Stimulated activated CD4-positive, alpha-beta T cell treated with anti-CD3 and anti-CD28 coated beads, TNF-alpha, amount 100 ng/mL, for 1 hour (primary cell): ENCODE data around the gene PDZK1IP1.
A peak's percentile ranks its signal among the peaks of the same experiment; 100 is the strongest.

Experiments used
- DNase-seq, 3 donors: peaks; one replicate each; pipeline ENCODE4 v3.0.0-alpha.2; 2020; ENCODE audit warnings: low read depth in 3 of 3, low spot score in 1 of 3

The PDZK1IP1 gene

GRCh38 chr1:47189844-47190508 is at the start of gene PDZK1IP1:
Gene PDZK1IP1, minus strand, starts transcription at chr1:47190036. Its CDS starts 104 bp downstream, at chr1:47189932.
- DNase-seq = no peak

GRCh38 chr1:47238935-47239592 is 49.2 kb upstream of the PDZK1IP1 start:
- DNase-seq = no peak

DNA sequence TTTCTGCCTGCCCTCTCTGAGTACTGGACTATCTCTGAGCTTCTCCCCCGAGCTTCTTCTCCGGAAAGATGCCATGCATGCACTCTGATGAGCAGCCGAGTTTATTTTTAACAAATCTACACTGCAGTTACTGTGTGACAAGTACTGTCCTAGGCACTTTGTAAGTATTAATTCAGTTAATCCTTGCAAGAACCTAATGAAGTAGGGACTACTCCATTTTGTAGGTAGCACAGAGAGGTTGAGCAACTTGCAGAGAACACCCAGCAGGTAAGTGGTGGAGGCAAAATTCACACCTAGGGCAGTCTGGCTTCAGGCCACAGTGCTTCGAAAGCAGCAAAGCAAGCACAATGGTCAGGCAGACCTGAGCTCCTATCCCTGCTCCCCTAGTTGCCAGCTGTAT is 46.0 kb upstream of the PDZK1IP1 start:
- DNase-seq = no peak

DNA sequence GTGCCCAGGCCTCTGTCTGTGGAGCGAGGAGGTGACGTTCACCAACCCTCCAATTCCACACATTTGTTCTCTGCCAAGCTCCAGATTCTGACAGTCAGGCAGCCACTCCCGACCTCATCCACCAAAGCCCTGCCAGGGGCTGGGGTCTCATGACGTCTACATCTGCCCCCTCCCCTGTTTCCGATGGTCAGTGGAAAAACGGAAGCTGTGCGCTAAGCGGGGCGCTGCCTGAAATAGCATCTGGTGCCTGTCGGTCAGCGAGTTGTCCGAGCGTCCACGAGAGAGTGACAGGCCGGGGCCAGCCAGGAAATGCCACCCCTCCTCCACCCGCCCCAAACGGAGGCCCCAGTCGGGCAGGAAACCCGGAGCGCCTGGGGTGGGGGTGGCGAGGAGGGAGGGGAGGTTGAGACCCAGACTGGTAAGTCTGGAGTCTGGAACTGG is 45.4 kb upstream of the PDZK1IP1 start:
- DNase-seq = no peak

- no peak for DNase-seq
Measured at GRCh38 chr1:47233186-47233585, 43.4 kb upstream of the PDZK1IP1 start.

- no peak for DNase-seq
Measured at GRCh38 chr1:47232187-47232874, 42.5 kb upstream of the PDZK1IP1 start, which contains the start of gene TAL1. Gene TAL1, minus strand, starts transcription at chr1:47232225. Its CDS starts 6,337 bp downstream, at chr1:47225888.

GRCh38 chr1:47231301-47232186 is 41.7 kb upstream of the PDZK1IP1 start:
- peak in 1 of 3 donors; percentile 10 for DNase-seq

DNA sequence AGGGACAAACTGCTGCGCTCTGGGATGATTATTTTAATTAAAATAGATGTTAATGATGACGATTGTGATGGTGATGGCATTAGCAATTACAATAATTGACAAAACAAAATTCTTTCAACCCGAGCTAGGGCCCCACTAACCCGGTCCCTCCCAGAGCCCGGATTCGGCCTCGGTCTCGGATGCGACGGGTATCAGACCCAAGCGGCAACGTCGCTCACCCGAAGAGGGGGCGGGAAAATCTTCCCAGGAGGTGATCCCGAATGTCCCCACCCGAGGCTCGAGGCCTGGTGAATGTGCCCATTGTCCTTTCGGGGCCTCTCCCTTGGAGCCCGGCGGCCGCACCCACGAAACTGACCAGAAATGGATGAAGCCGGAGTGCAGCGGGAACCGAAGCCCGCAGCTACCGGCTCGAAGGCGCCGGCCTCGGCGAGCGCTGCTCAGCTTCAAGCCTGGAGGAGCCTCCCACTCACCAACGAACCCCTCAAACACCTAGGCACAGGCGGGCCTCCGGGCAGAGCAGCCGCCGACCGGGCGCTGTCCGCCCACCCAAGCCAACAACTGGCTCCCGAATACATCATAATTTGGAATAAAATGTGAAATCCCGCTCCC is 41.0 kb upstream of the PDZK1IP1 start:
- peak in 1 of 3 donors; percentile 9 for DNase-seq

- DNase-seq = no peak
Measured at GRCh38 chr1:47229886-47230691, 40.3 kb upstream of the PDZK1IP1 start.

GRCh38 chr1:47229031-47229885 is 39.4 kb upstream of the PDZK1IP1 start:
- no peak for DNase-seq

DNA sequence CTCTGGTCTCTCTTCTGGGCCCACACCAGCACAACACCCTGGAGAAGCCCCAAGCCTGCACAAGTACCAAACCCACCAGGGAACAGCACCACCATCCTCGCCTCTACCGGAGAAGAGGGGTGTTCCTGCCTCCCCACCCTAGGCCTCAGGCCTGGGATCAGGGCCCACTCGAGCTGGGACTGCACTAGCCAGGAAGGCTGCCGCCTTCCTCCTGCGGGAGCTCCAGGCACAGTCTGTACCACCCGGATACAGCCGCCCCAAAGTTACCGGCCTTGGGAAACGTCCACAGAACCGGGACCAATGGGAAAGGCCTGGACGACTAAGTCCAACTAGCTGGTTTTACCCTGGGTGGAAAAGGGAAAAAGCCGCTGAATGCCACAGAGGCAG is 38.8 kb upstream of the PDZK1IP1 start:
- DNase-seq = no peak

- no peak for DNase-seq
Measured at GRCh38 chr1:47227341-47228232, 37.8 kb upstream of the PDZK1IP1 start.

- DNase-seq = no peak
Measured at GRCh38 chr1:47226839-47227215, 37.0 kb upstream of the PDZK1IP1 start.

DNA sequence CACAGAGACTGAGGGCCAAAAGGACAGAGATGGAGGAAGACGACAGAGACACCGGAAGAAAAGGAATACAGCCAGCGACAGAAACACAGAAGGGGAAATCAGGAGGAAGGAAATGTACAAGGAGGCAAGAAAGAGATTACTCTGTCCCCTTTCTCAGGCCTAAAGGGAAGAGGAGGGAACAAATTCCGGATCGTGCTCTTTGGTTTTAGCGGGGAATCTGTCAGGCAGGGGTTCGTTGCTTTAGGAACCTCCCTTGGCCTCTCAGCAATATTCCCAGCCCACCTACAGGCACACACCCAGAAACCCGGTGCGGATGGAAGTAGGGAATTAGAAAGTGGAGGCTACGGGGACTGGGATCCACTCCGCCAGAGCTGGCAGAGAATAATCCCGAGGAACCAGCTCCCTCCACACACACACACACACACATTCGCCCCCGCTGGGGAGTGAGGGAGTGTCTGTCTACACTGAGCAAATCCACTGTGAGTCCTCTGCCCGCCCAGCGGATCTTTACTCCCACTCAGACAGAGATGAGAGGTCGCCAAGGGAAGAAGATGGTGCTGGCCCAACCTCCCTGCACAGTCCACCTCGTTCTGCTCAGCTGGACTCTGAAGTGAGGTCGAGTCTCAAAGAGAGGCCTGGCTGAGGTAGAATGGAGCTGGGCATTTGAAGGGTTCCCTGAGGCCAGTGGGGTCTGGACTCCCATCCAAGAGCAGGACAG is 36.4 kb upstream of the PDZK1IP1 start:
- no peak for DNase-seq

DNA sequence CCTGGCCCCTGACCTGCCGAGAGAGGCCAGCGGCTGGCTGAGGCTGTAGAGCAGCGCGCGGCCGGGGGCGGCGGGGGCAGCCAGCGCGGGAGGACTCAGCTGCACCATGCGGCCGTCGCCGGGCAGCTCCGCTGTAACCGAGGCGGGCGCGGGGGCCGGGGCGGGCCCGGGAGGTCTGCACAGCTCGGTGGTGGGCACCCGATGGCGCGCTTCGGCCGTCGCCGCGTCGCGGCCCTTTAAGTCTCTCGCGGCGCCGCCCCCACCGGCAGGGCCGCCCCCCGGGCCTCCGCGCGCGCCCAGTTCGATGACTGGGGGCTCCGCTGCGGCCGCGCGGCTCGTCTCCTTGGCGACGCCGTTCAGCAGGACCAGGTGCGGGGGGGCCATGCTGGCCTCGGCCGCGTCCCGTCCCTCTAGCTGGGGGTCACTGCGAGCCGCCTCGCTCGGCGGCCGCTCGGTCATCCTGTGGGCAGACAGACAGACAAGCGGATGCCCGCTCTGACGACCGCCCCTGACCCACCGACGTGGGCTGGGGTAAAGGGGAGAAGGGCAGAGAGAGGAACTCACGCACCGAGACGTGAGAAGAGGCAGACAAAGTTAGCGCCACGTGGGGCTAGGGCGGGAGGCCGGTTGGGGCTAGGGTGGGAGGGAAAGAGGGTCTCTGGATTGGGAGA is 35.7 kb upstream of the PDZK1IP1 start:
- no peak for DNase-seq

DNA sequence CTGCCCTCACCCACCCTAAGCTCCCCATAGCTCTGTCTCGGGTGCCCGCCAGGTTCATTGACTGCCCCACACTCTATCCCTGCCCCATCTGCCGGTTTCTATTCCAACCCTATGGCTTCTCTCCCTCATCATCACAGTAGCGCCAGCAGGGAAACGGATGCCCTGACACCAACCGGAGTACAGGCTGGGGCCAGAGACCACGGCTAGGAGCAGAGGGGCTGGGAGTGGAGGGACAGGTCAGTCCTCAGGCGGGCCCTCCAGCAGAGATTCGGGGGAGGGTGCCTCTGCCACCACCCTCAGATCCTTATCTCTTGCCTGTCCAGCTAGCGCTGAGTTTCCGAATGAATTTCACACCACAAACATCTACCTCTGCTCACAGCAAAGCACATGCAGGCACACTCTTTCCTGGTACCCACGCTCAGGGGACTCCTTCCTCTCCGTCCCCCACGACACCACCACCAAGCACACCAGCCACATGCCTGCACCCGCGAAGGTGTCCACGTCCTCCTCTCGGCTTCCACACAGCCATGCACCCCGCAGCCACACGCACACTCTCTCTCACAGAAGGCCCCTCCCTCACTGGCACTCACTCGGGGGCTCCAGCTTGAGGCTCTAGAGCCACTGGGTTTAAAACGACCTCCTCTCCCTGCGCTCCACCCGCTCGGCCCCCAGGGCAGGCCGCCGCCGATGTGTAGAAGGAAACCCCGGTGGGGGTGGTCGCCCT is 35.0 kb upstream of the PDZK1IP1 start:
- no peak for DNase-seq
